DOHH2 (cell line): Measurements from ENCODE around the gene ACP4.

ENCODE experiments used
- H3F3A ChIP-seq: fragments of 200-600 bp; sonication (generic), shearing (Covaris generic); 2 replicates; pipeline ENCODE4 v1.6.0; 2016; ENCODE audit warnings: antibody characterized with exemption, mild to moderate bottlenecking; ENCODE audit not compliant: control insufficient read depth, insufficient read depth
- H3K27ac ChIP-seq: fragments of 200-600 bp; sonication (generic); 2 replicates; pipeline ENCODE4 v1.5.1; 2014; ENCODE audit warnings: low read depth, mild to moderate bottlenecking, low read length, moderate library complexity
- H3K27me3 ChIP-seq: fragments of 200-600 bp; sonication (generic); 2 replicates; pipeline ENCODE4 v1.6.1; 2014; ENCODE audit warnings: mild to moderate bottlenecking, low read length, mixed read lengths; ENCODE audit not compliant: control insufficient read depth
- H3K36me3 ChIP-seq: fragments of 200-600 bp; sonication (generic); 2 replicates; pipeline ENCODE4 v1.6.1; 2014; ENCODE audit warnings: mild to moderate bottlenecking, low read length, moderate library complexity, mixed read lengths; ENCODE audit not compliant: control insufficient read depth
- H3K4me1 ChIP-seq: fragments of 200-600 bp; sonication (generic); 2 replicates; pipeline ENCODE4 v1.6.1; 2014; ENCODE audit warnings: mild to moderate bottlenecking, low read length, mixed read lengths; ENCODE audit not compliant: control insufficient read depth
- H3K4me2 ChIP-seq: fragments of 200-600 bp; sonication (generic); 2 replicates; pipeline ENCODE4 v1.6.0; 2014; ENCODE audit warnings: mild to moderate bottlenecking, low read length, moderate library complexity
- H3K4me3 ChIP-seq: fragments of 200-600 bp; sonication (generic); 2 replicates; pipeline ENCODE4 v1.5.1; 2014; ENCODE audit warnings: mild to moderate bottlenecking, low read length, mixed read lengths
- H3K79me2 ChIP-seq: fragments of 200-600 bp; sonication (generic); 2 replicates; pipeline ENCODE4 v1.6.1; 2014; ENCODE audit warnings: mild to moderate bottlenecking, low read length, mixed read lengths; ENCODE audit not compliant: control insufficient read depth
- H3K9me2 ChIP-seq: fragments of 200-600 bp; sonication (generic); replicated peaks from 2 replicates; pipeline ENCODE4 v1.6.1; 2014; ENCODE audit warnings: mild to moderate bottlenecking, low read length, mixed read lengths; ENCODE audit not compliant: control insufficient read depth
- H3K9me3 ChIP-seq: fragments of 200-600 bp; sonication (generic); 2 replicates; pipeline ENCODE4 v1.6.1; 2014; ENCODE audit warnings: antibody characterized with exemption, low read length, mixed read lengths; ENCODE audit not compliant: control insufficient read depth, insufficient read depth
- H4K20me1 ChIP-seq: fragments of 200-600 bp; sonication (generic); 2 replicates; pipeline ENCODE4 v1.6.0; 2014; ENCODE audit warnings: low read depth, mild to moderate bottlenecking, antibody characterized with exemption, low read length, moderate library complexity; ENCODE audit not compliant: control insufficient read depth, insufficient read depth
- CTCF ChIP-seq: fragments of 200-600 bp; sonication (generic); IDR thresholded peaks from one replicate; pipeline ENCODE4 v1.5.1; 2014; ENCODE audit warnings: antibody characterized with exemption, mild to moderate bottlenecking, low read depth, low read length; ENCODE audit not compliant: poor library complexity, severe bottlenecking
- EZH2phosphoT487 ChIP-seq: fragments of 200-600 bp; sonication (generic); IDR thresholded peaks from 2 replicates; pipeline ENCODE4 v1.6.1; 2017; ENCODE audit warnings: borderline replicate concordance, mild to moderate bottlenecking, antibody characterized with exemption, low read length, moderate library complexity, mixed read lengths

The ACP4 gene

GRCh38 chr19:50776131-50776530, 14.1 kb upstream of the ACP4 start:
- H3K4me2 ChIP-seq: no peak overlapping the region
- H3K79me2 ChIP-seq: no peaks in the 10 kb centered on the region
- no peaks in the 10 kb centered on the region for H3F3A ChIP-seq
- no peak overlapping the region for H3K27ac ChIP-seq
- H3K4me3 ChIP-seq: no peak overlapping the region
- no peaks in the 10 kb centered on the region for H4K20me1 ChIP-seq
- no peaks in the 10 kb centered on the region; the same call in 1 of the 2 replicates for H3K27me3 ChIP-seq
- TF ChIP-seq EZH2phosphoT487 (no peak), CTCF (no peak)
- no peaks in the 10 kb centered on the region for H3K4me1 ChIP-seq
- H3K36me3 ChIP-seq: no peaks in the 10 kb centered on the region
- no peaks in the 10 kb centered on the region for H3K9me3 ChIP-seq
- H3K9me2 ChIP-seq: no peaks in the 10 kb centered on the region

- Histone ChIP-seq H3K36me3 (no peaks in the 10 kb centered on the region), H3F3A (no peaks in the 10 kb centered on the region), H3K27ac (no peak overlapping the region), H3K9me3 (no peaks in the 10 kb centered on the region), H3K79me2 (no peaks in the 10 kb centered on the region), H3K27me3 (no peaks in the 10 kb centered on the region; the same call in 1 of the 2 replicates), H3K4me2 (no peak overlapping the region), H4K20me1 (no peaks in the 10 kb centered on the region), H3K4me3 (no peak overlapping the region), H3K4me1 (no peaks in the 10 kb centered on the region), H3K9me2 (no peaks in the 10 kb centered on the region)
- TF ChIP-seq CTCF: no peak
- TF ChIP-seq EZH2phosphoT487: no peak
These were observed 13.0 kb upstream of the ACP4 start for GRCh38 chr19:50777261-50777660.

GRCh38 chr19:50777830-50778303, 12.3 kb upstream of the ACP4 start:
- H3K4me2 ChIP-seq: no peak overlapping the region

More at GRCh38 chr19:50777830-50778303, 12.3 kb upstream of the ACP4 start:
- Histone ChIP-seq H3K27me3 (no peaks in the 10 kb centered on the region; the same call in 1 of the 2 replicates), H3K9me2 (no peaks in the 10 kb centered on the region), H3F3A (no peaks in the 10 kb centered on the region), H3K9me3 (no peaks in the 10 kb centered on the region), H3K4me3 (no peak overlapping the region), H3K27ac (no peak overlapping the region), H3K36me3 (no peaks in the 10 kb centered on the region), H3K4me1 (no peaks in the 10 kb centered on the region), H4K20me1 (no peaks in the 10 kb centered on the region), H3K79me2 (no peaks in the 10 kb centered on the region)
- TF ChIP-seq CTCF (no peak), EZH2phosphoT487 (no peak)
